Fibroblast of the conjunctiva (primary cell): ENCODE data around the gene CORO2B.

Source experiments
- DNase-seq: peaks from one replicate; pipeline ENCODE4 v3.0.0-alpha.2; 2010; ENCODE audit warnings: low read depth

CORO2B gene

GRCh38 chr15:68553994-68554720, 24.6 kb upstream of the CORO2B start:
- DNase-seq: peak; percentile 40

GRCh38 chr15:68554721-68555678, 23.8 kb upstream of the CORO2B start:
- DNase-seq: no peak

GRCh38 chr15:68555679-68556037, 23.1 kb upstream of the CORO2B start:
- DNase-seq: no peak

- no peak for DNase-seq
Observed at GRCh38 chr15:68556139-68556990, 22.4 kb upstream of the CORO2B start.

- no peak for DNase-seq
Observed at GRCh38 chr15:68557469-68558317, 21.1 kb upstream of the CORO2B start.

- DNase-seq: no peak
Observed at GRCh38 chr15:68558318-68559305, 20.2 kb upstream of the CORO2B start.

GRCh38 chr15:68559345-68560310, 19.2 kb upstream of the CORO2B start:
- peak; percentile 51 for DNase-seq

GRCh38 chr15:68560501-68561113, 18.2 kb upstream of the CORO2B start:
- no peak for DNase-seq

- no peak for DNase-seq
Observed at GRCh38 chr15:68561171-68561900, 17.5 kb upstream of the CORO2B start.

GRCh38 chr15:68561901-68562300, 16.9 kb upstream of the CORO2B start:
- DNase-seq: no peak

- no peak for DNase-seq
Observed at GRCh38 chr15:68564173-68564572, 14.6 kb upstream of the CORO2B start.

- DNase-seq: no peak
Observed at GRCh38 chr15:68565234-68565633, 13.6 kb upstream of the CORO2B start.

- DNase-seq: no peak
Observed at GRCh38 chr15:68565726-68566125, 13.1 kb upstream of the CORO2B start.

GRCh38 chr15:68566377-68566954, 12.3 kb upstream of the CORO2B start:
- DNase-seq: no peak

- DNase-seq: no peak
Observed at GRCh38 chr15:68567345-68567744, 11.4 kb upstream of the CORO2B start.

GRCh38 chr15:68570974-68571373, 7.8 kb upstream of the CORO2B start:
- DNase-seq: no peak

- no peak for DNase-seq
Observed at GRCh38 chr15:68571582-68571981, 7.2 kb upstream of the CORO2B start.
